ENCODE data around the gene C5. TPM values are rescaled to one million over a fixed set of nuclear protein-coding genes. Genes with fewer than 3 reads are reported as not detected.

The C5 gene
- polyA plus RNA-seq, 1 of the 3 experiments (the other 2 are of a cell fraction): 1.8 TPM

DNA sequence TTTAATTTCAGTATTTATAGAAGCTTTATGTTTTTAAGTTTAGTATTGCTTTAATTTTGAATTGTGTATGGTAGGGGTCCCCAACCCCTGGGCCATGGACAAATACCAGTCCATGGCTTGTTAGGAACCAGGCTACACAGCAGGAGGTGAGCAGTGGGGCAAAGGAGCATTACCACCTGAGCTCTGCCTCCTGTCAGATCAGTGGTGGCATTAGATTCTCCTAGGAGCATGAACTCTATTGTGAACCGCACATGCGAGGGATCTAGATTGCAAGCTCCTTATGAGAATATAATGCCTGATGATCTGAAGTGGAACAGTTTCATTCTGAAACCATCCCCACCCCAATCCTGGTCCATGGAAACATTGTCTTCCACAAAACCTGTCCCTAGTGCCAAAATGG lies 1.9 kb downstream of the C5 start (continued):
- TF ChIP-seq MEF2A (IDR thresholded peaks at IDR 0.05; ENCODE audit: borderline replicate concordance, low read depth) (no peak), RCOR1 (IDR thresholded peaks at IDR 0.05; ENCODE audit: low read length) (no peak)

DNA sequence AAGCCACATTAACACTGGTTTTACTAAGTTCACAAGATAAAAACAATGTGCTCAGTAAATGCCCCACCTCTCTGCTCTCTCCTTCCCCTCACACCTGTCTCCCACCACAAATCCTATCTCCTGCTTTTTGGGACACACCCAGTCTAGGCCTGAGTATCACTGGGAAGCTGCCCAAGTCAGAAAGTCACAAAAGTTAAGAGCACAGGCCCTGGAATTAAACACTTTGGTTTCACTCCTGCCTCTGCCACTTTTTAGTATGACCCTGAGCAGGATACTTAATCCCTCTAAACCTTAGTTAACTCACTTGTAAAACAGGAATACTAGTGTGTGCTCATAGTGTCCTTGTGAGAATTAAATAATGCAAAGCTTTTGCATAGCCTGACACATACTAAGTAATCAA lies 11.3 kb downstream of the C5 start:
- Histone ChIP-seq H3K36me3 (replicated peaks in 1 of 2; ENCODE audit: control insufficient read depth in 1 of 2, insufficient read depth in 2 of 2, low read length in 1 of 2) (no peaks in the 10 kb centered on the region), H3K9me3 (no peaks in the 10 kb centered on the region), H3F3A (replicated peaks; ENCODE audit: insufficient read depth) (no peaks in the 10 kb centered on the region), H4K20me1 (ENCODE audit: insufficient read depth) (no peaks in the 10 kb centered on the region), H3K9ac (no peak overlapping the region), H3K79me2 (ENCODE audit: insufficient read depth) (no peaks in the 10 kb centered on the region), H3K4me2 (no peak overlapping the region), H3K9me2 (no peaks in the 10 kb centered on the region), H3K27ac (ENCODE audit: low read depth in 2 of 2, low read length in 1 of 2) (no peak overlapping the region), H3K4me1 (ENCODE audit: control insufficient read depth in 1 of 2, insufficient read depth in 2 of 2, low read depth in 1 of 2, low read length in 1 of 2) (no peaks in the 10 kb centered on the region; a peak in 1 of 4 replicates), H3K4me3 (ENCODE audit: low read depth in 2 of 2, low read length in 1 of 2) (no peak overlapping the region), H3K27me3 (ENCODE audit: insufficient read depth) (no peaks in the 10 kb centered on the region), H2AFZ (ENCODE audit: low read depth) (no peak overlapping the region)
- ChIA-PET POLR2A (no interaction called here), CTCF (interaction anchor here (1.2 to 1.5 kb wide), 2 partner anchors 22 to 53 kb away, joined by 3 read pairs; no protein-coding TSS in a partner anchor)
- no peak for TF ChIP-seq GABPA (IDR thresholded peaks at IDR 0.05; ENCODE audit: low read depth)
- TF ChIP-seq, protein P1, sequence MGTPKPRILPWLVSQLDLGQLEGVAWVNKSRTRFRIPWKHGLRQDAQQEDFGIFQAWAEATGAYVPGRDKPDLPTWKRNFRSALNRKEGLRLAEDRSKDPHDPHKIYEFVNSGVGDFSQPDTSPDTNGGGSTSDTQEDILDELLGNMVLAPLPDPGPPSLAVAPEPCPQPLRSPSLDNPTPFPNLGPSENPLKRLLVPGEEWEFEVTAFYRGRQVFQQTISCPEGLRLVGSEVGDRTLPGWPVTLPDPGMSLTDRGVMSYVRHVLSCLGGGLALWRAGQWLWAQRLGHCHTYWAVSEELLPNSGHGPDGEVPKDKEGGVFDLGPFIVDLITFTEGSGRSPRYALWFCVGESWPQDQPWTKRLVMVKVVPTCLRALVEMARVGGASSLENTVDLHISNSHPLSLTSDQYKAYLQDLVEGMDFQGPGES (IDR thresholded peaks at IDR 0.05; ENCODE audit: low read depth, low read length): no peak
- TF ChIP-seq, protein P2, sequence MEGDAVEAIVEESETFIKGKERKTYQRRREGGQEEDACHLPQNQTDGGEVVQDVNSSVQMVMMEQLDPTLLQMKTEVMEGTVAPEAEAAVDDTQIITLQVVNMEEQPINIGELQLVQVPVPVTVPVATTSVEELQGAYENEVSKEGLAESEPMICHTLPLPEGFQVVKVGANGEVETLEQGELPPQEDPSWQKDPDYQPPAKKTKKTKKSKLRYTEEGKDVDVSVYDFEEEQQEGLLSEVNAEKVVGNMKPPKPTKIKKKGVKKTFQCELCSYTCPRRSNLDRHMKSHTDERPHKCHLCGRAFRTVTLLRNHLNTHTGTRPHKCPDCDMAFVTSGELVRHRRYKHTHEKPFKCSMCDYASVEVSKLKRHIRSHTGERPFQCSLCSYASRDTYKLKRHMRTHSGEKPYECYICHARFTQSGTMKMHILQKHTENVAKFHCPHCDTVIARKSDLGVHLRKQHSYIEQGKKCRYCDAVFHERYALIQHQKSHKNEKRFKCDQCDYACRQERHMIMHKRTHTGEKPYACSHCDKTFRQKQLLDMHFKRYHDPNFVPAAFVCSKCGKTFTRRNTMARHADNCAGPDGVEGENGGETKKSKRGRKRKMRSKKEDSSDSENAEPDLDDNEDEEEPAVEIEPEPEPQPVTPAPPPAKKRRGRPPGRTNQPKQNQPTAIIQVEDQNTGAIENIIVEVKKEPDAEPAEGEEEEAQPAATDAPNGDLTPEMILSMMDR (IDR thresholded peaks at IDR 0.05): no peak
- TF ChIP-seq FOSL2 (IDR thresholded peaks at IDR 0.05; ENCODE audit: borderline replicate concordance, low read depth): no peak
- TF ChIP-seq, protein P3, sequence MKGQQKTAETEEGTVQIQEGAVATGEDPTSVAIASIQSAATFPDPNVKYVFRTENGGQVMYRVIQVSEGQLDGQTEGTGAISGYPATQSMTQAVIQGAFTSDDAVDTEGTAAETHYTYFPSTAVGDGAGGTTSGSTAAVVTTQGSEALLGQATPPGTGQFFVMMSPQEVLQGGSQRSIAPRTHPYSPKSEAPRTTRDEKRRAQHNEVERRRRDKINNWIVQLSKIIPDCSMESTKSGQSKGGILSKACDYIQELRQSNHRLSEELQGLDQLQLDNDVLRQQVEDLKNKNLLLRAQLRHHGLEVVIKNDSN (IDR thresholded peaks at IDR 0.05; ENCODE audit: borderline replicate concordance, low read depth): no peak
- TF ChIP-seq FOXM1 (IDR thresholded peaks at IDR 0.05; ENCODE audit: low read depth): no peak
- TF ChIP-seq YY1 (IDR thresholded peaks at IDR 0.05; ENCODE audit: low read depth): no peak
- TF ChIP-seq CHD2 (IDR thresholded peaks at IDR 0.05; ENCODE audit: low read length, partially characterized antibody): no peak
- TF ChIP-seq RAD21 (IDR thresholded peaks at IDR 0.05; ENCODE audit: low read length): no peak
- no peak for TF ChIP-seq RFX5 (IDR thresholded peaks at IDR 0.05; ENCODE audit: low read length)
- TF ChIP-seq NRF1 (IDR thresholded peaks at IDR 0.05; ENCODE audit: low read depth, low read length): no peak
- no peak for TF ChIP-seq JUND (IDR thresholded peaks at IDR 0.05)
- no peak for TF ChIP-seq RXRA (IDR thresholded peaks at IDR 0.05; ENCODE audit: borderline replicate concordance, low read depth)
- TF ChIP-seq TAF1 (IDR thresholded peaks at IDR 0.05; ENCODE audit: borderline replicate concordance, low read depth, low read length): no peak
- TF ChIP-seq GATA2 (CRISPR knock-in tag; IDR thresholded peaks at IDR 0.05): no peak
- no peak for TF ChIP-seq ELF1 (IDR thresholded peaks at IDR 0.05)
- TF ChIP-seq SIN3A (IDR thresholded peaks at IDR 0.05; ENCODE audit: borderline replicate concordance, low read depth, low read length): no peak
- DNase-seq: no peak

Data from SK-N-SH (cell line).